IMR-90 (cell line): Measurements from ENCODE around the gene NARS2. TPM values are rescaled to one million over a fixed set of nuclear protein-coding genes. Genes with fewer than 3 reads are reported as not detected.

ENCODE experiments used
- ATAC-seq: fragments of 200-7000 bp; cut with Tn5 transposase; 2 replicates; pipeline ENCODE4 v1.9.1; 2020; ENCODE audit warnings: low read depth, mild to moderate bottlenecking, moderate library complexity
- BruUV-seq: library from RNA; stranded (reverse); fragments of 400-500 nt; replicated peaks from 2 replicates; lab custom pipeline; 2021; lab: Mats Ljungman, UMichigan
- CTCF ChIA-PET: fragments of 300-600 bp; formaldehyde crosslinking; extraction: SDS; loops from one replicate; lab custom pipeline; 2021; ENCODE audit warnings: antibody characterized with exemption; lab: Yijun Ruan, JAX
- POLR2A ChIA-PET: fragments of 300-600 bp; sonication (Branson Sonifier 250); formaldehyde crosslinking; loops from one replicate; lab custom pipeline; 2022; ENCODE audit warnings: antibody characterized with exemption; ENCODE audit not compliant: unreplicated experiment; lab: Charles Lee
- DNase-seq: peaks from one replicate; pipeline ENCODE4 v3.0.0; 2013
- H2AFZ ChIP-seq: replicated peaks from 2 replicates; pipeline ENCODE3; 2013; ENCODE audit warnings: low read length, mild to moderate bottlenecking; ENCODE audit not compliant: poor library complexity
- H2AK5ac ChIP-seq: 2 replicates; pipeline ENCODE4 v1.6.1; 2013; ENCODE audit warnings: low read depth, low read length, inconsistent platforms
- H2AK9ac ChIP-seq: replicated peaks from 2 replicates; pipeline ENCODE3; 2013; ENCODE audit warnings: mild to moderate bottlenecking, low read depth, low read length, moderate library complexity; ENCODE audit not compliant: poor library complexity
- H2BK120ac ChIP-seq: 2 replicates; pipeline ENCODE4 v1.6.1; 2013; ENCODE audit warnings: low read depth, low read length, inconsistent platforms
- H2BK15ac ChIP-seq: 3 replicates; pipeline ENCODE4 v1.6.1; 2013; ENCODE audit warnings: low read depth, low read length, inconsistent platforms
- H2BK20ac ChIP-seq: 2 replicates; pipeline ENCODE4 v1.6.1; 2013; ENCODE audit warnings: low read depth, mild to moderate bottlenecking, inconsistent platforms, low read length, moderate library complexity
- H2BK5ac ChIP-seq: 2 replicates; pipeline ENCODE4 v1.6.1; 2013; ENCODE audit warnings: mild to moderate bottlenecking, low read depth, low read length, inconsistent platforms; ENCODE audit not compliant: poor library complexity, severe bottlenecking
- H3K14ac ChIP-seq: replicated peaks from 2 replicates; pipeline ENCODE4 v1.6.1; 2013; ENCODE audit warnings: low read depth, low read length, inconsistent platforms
- H3K18ac ChIP-seq: 2 replicates; pipeline ENCODE4 v1.6.1; 2013; ENCODE audit warnings: low read depth, low read length, control low read depth
- H3K23ac ChIP-seq: 2 replicates; pipeline ENCODE4 v1.6.1; 2013; ENCODE audit warnings: low read depth, low read length, inconsistent platforms
- H3K27ac ChIP-seq: 2 replicates; pipeline ENCODE4 v1.5.1; 2013; ENCODE audit warnings: mild to moderate bottlenecking, control low read depth, low read length; ENCODE audit not compliant: insufficient read depth
- H3K27me3 ChIP-seq: 2 replicates; pipeline ENCODE4 v1.6.1; 2013; ENCODE audit warnings: low read length; ENCODE audit not compliant: control insufficient read depth, insufficient read depth
- H3K36me3 ChIP-seq: 2 replicates; pipeline ENCODE4 v1.6.1; 2013; ENCODE audit warnings: low read length, mixed read lengths; ENCODE audit not compliant: control insufficient read depth, insufficient read depth
- H3K4ac ChIP-seq: 2 replicates; pipeline ENCODE4 v1.6.1; 2013; ENCODE audit warnings: low read depth, low read length, inconsistent platforms
- H3K4me1 ChIP-seq: 2 replicates; pipeline ENCODE4 v1.6.1; 2013; ENCODE audit warnings: low read length, mixed read lengths; ENCODE audit not compliant: control insufficient read depth, insufficient read depth
- H3K4me2 ChIP-seq: 2 replicates; pipeline ENCODE4 v1.6.1; 2013; ENCODE audit warnings: low read depth, mild to moderate bottlenecking, control low read depth, low read length, moderate library complexity
- H3K4me3 ChIP-seq: 2 replicates; pipeline ENCODE4 v1.5.1; 2013; ENCODE audit warnings: low read depth, mild to moderate bottlenecking, control low read depth, low read length, moderate library complexity; ENCODE audit not compliant: insufficient read depth
- H3K56ac ChIP-seq: 2 replicates; pipeline ENCODE4 v1.6.1; 2013; ENCODE audit warnings: low read length, inconsistent platforms; ENCODE audit not compliant: insufficient read depth; ENCODE audit errors: extremely low read depth
- H3K79me1 ChIP-seq, 2 experiments: 2 replicates each; pipeline ENCODE4 v1.6.1; 2013; ENCODE audit warnings: low read length in 2 of 2, inconsistent platforms in 1 of 2, low read depth in 1 of 2
- H3K9ac ChIP-seq: 2 replicates; pipeline ENCODE4 v1.6.1; 2013; ENCODE audit warnings: low read depth, low read length, control low read depth
- H3K9me1 ChIP-seq: 2 replicates; pipeline ENCODE4 v1.6.1; 2013; ENCODE audit warnings: low read length, inconsistent platforms; ENCODE audit not compliant: insufficient read depth
- H3K9me3 ChIP-seq: 2 replicates; pipeline ENCODE4 v1.6.1; 2013; ENCODE audit warnings: low read length; ENCODE audit not compliant: control insufficient read depth, insufficient read depth
- H4K20me1 ChIP-seq: 2 replicates; pipeline ENCODE4 v1.6.1; 2013; ENCODE audit warnings: low read length, inconsistent platforms; ENCODE audit not compliant: insufficient read depth
- H4K5ac ChIP-seq: 2 replicates; pipeline ENCODE4 v1.6.1; 2013; ENCODE audit warnings: mild to moderate bottlenecking, low read depth, low read length, control low read depth
- H4K8ac ChIP-seq, 2 experiments: 2 replicates each; pipeline ENCODE4 v1.6.1; 2013; ENCODE audit warnings: low read depth in 2 of 2, low read length in 2 of 2, control low read depth in 1 of 2, inconsistent platforms in 1 of 2
- H4K91ac ChIP-seq: 2 replicates; pipeline ENCODE4 v1.6.1; 2013; ENCODE audit warnings: low read depth, low read length, inconsistent platforms; ENCODE audit not compliant: insufficient read depth
- CHD1 ChIP-seq: IDR thresholded peaks from 2 replicates; pipeline ENCODE4 v1.6.1; 2012; ENCODE audit warnings: low read depth, low read length, improper control_type of control experiment
- NFE2L2 ChIP-seq: fragments of 150-350 bp; IDR thresholded peaks from 2 replicates; pipeline ENCODE4 v1.6.1; 2016; ENCODE audit warnings: low read depth, mild to moderate bottlenecking, low read length
- dilution Hi-C: fragments of 300-500 bp; cut with HindIII; formaldehyde crosslinking; loops from one replicate; pipeline ENCODE4 v1.14.3; 2018; ENCODE audit warnings: low sequenced_read_pairs; ENCODE audit not compliant: unreplicated experiment
- in situ Hi-C: fragments of 300-500 bp; cut with MboI; formaldehyde crosslinking; loops from 3 replicates; pipeline ENCODE4 v1.14.3; 2019; ENCODE audit warnings: low sequenced_read_pairs, inconsistent platforms, mixed read lengths
- intact Hi-C: fragments of 100-400 bp; cut with micrococcal nuclease; formaldehyde crosslinking; loops from 2 replicates; pipeline ENCODE4 v1.10.0; 2022
- polyA plus RNA-seq, 3 experiments: library from polyadenylated mRNA; depleted of rRNA; stranded (reverse); fragments of >200 nt; gene quantifications; 2 replicates each; pipeline ENCODE4 v1.2.3, GENCODE V29; 2012; ENCODE audit warnings: low replicate concordance in 1 of 3
- total RNA-seq: library from RNA; depleted of rRNA; stranded (reverse); fragments of >200 nt; gene quantifications from 2 replicates; pipeline ENCODE4 v1.2.3, GENCODE V29; 2012

The NARS2 gene
- total and polyA plus RNA-seq, 2 of the 4 experiments (the other 2 are of a cell fraction), result 8.0 to 15.8 TPM

DNA sequence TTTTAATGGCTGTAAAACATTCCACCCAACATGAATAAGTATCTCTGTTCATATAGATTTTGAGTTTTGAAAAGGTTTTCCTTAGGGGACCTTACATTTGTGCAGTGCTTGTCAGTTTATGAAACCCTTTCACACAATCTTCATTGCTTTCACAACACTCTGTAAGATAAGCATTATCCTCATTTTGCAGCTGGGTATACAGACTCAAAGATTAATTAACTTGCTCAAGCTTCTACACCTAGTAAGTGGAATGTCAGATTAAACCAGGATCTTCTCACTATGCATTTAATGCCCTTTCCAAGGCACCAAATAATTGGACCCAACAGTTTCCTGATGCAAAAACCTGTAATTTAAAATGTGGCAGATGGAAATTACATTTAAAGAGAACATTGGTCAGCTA is 145.5 kb downstream of the NARS2 start:
- H4K5ac ChIP-seq, result no peak overlapping the region
- intact Hi-C loops, result no loop called here
- H2BK120ac ChIP-seq, result no peak overlapping the region
- no peak overlapping the region for H4K8ac ChIP-seq
- H3K56ac ChIP-seq, result no peak overlapping the region
- no peak for TF ChIP-seq NFE2L2
- TF ChIP-seq CHD1, result no peak
- in situ Hi-C loops, result no loop called here
- DNase-seq, result no peak
- ATAC-seq, result no peak
- H2BK15ac ChIP-seq, result no peak overlapping the region
- H3K4me3 ChIP-seq, result no peak overlapping the region
- no TSS peak for BruUV-seq
- no peak overlapping the region for H3K14ac ChIP-seq
- peaks cover 5% of the 10 kb centered on the region for H3K4me1 ChIP-seq
- H3K27me3 ChIP-seq, result no peaks in the 10 kb centered on the region
- CTCF ChIA-PET, result interaction anchor here (1.8 kb wide), 1 partner anchor 10 kb away, joined by 7 read pairs; no protein-coding TSS in a partner anchor
- H2BK20ac ChIP-seq, result no peak overlapping the region
- no peak overlapping the region for H3K18ac ChIP-seq
- H3K9me3 ChIP-seq, result no peaks in the 10 kb centered on the region
- no peak overlapping the region for H3K23ac ChIP-seq
- no peak overlapping the region for H3K4ac ChIP-seq
- H2BK5ac ChIP-seq, result no peak overlapping the region
- no peak overlapping the region for H2AK5ac ChIP-seq
- no peak overlapping the region for H3K4me2 ChIP-seq
- no peak overlapping the region for H3K27ac ChIP-seq
- POLR2A ChIA-PET, result no interaction called here
- dilution Hi-C loops, result no loop called here
- no peaks in the 10 kb centered on the region for H3K79me1 ChIP-seq
- H2AK9ac ChIP-seq, result no peak overlapping the region
- H3K36me3 ChIP-seq, result no peaks in the 10 kb centered on the region
- no peak overlapping the region for H4K91ac ChIP-seq
- H2AFZ ChIP-seq, result no peak overlapping the region
- H3K9me1 ChIP-seq, result no peaks in the 10 kb centered on the region
- no peaks in the 10 kb centered on the region for H4K20me1 ChIP-seq
- no peak overlapping the region for H3K9ac ChIP-seq
